Skeletal muscle tissue (tissue), 4 donors: ENCODE results near the gene RGS14. TPM values are rescaled to one million over a fixed set of nuclear protein-coding genes. Genes with fewer than 3 reads are reported as not detected.

Experiments used
- H3K27ac ChIP-seq: one replicate; pipeline ENCODE4 v1.7.0; 2013; ENCODE audit warnings: mild to moderate bottlenecking, low read depth, low read length, inconsistent platforms
- H3K27me3 ChIP-seq, 3 donors: one replicate each; pipeline ENCODE4 v1.7.0; 2013; ENCODE audit warnings: low read length in 3 of 3; ENCODE audit not compliant: control insufficient read depth in 3 of 3, insufficient read depth in 3 of 3
- H3K36me3 ChIP-seq, 3 donors: one replicate each; pipeline ENCODE4 v1.7.0; 2013; ENCODE audit warnings: low read length in 3 of 3; ENCODE audit not compliant: control insufficient read depth in 3 of 3, insufficient read depth in 3 of 3
- H3K4me1 ChIP-seq, 3 donors: one replicate each; pipeline ENCODE4 v1.7.0; 2013; ENCODE audit warnings: low read length in 3 of 3, mild to moderate bottlenecking in 3 of 3; ENCODE audit not compliant: control insufficient read depth in 3 of 3, insufficient read depth in 3 of 3
- H3K4me3 ChIP-seq, 3 donors: one replicate each; pipeline ENCODE4 v1.7.0; 2013; ENCODE audit warnings: low read length in 3 of 3
- H3K9ac ChIP-seq, 3 donors: one replicate each; pipeline ENCODE4 v1.7.0; 2013; ENCODE audit warnings: low read length in 3 of 3, mild to moderate bottlenecking in 3 of 3, moderate library complexity in 2 of 3, low read depth in 1 of 3
- H3K9me3 ChIP-seq, 3 donors: one replicate each; pipeline ENCODE4 v1.7.0; 2013; ENCODE audit warnings: low read length in 3 of 3; ENCODE audit not compliant: control insufficient read depth in 3 of 3
- total RNA-seq: library from RNA; depleted of rRNA; stranded (reverse); fragments of >200 nt; gene quantifications from one replicate; pipeline ENCODE4 v1.2.3, GENCODE V29; 2014
- donor health status: Osteomylitis.

RGS14 gene
- total RNA-seq, 1 donor from 2014 or later = 12.5 TPM

- peaks cover 27 to 38% (median 31%) of the 10 kb centered on the region in 3 donors for H3K4me1 ChIP-seq
- no peaks in the 10 kb centered on the region for H3K36me3 ChIP-seq
- H3K9me3 ChIP-seq = no peaks in the 10 kb centered on the region
- H3K27me3 ChIP-seq = peaks cover 71 to 86% (median 72%) of the 10 kb centered on the region in 3 donors
- no peak within 1 kb of the TSS for H3K9ac ChIP-seq
- no peak within 1 kb of the TSS for H3K27ac ChIP-seq
- no peak within 1 kb of the TSS for H3K4me3 ChIP-seq
Measured at GRCh38 chr5:177399997-177400868, 42.5 kb downstream of the RGS14 start, which contains the start of gene PFN3. Gene PFN3, minus strand, starts transcription at chr5:177400661. Its CDS starts 85 bp downstream, at chr5:177400576.

GRCh38 chr5:177402271-177403043 lies 44.7 kb downstream of the RGS14 start:
- Histone ChIP-seq H3K4me3 (peak overlapping the region in 1 of 3 donors; percentile 26), H3K4me1 (peaks cover 27 to 38% (median 31%) of the 10 kb centered on the region in 3 donors), H3K9ac (peak overlapping the region in 1 of 3 donors; percentile 16), H3K27me3 (peaks cover 63 to 79% (median 74%) of the 10 kb centered on the region in 3 donors), H3K27ac (no peak overlapping the region), H3K9me3 (no peaks in the 10 kb centered on the region), H3K36me3 (no peaks in the 10 kb centered on the region)

GRCh38 chr5:177403102-177403791 lies 45.5 kb downstream of the RGS14 start:
- no peaks in the 10 kb centered on the region for H3K36me3 ChIP-seq
- H3K4me1 ChIP-seq = peaks cover 27 to 38% (median 31%) of the 10 kb centered on the region in 3 donors
- H3K27ac ChIP-seq = no peak overlapping the region
- no peaks in the 10 kb centered on the region for H3K9me3 ChIP-seq
- peak overlapping the region in 2 of 3 donors; percentile 33 to 53 for H3K9ac ChIP-seq
- peak overlapping the region in 2 of 3 donors; percentile 72 to 76 for H3K4me3 ChIP-seq
- peaks cover 55 to 71% (median 67%) of the 10 kb centered on the region in 3 donors for H3K27me3 ChIP-seq

GRCh38 chr5:177403792-177404640 lies 46.3 kb downstream of the RGS14 start:
- H3K27me3 ChIP-seq = peaks cover 50 to 64% (median 63%) of the 10 kb centered on the region in 3 donors
- H3K9ac ChIP-seq = peak overlapping the region; percentile 47 to 57 (median 53)
- H3K36me3 ChIP-seq = no peaks in the 10 kb centered on the region
- H3K9me3 ChIP-seq = no peaks in the 10 kb centered on the region
- H3K4me1 ChIP-seq = peaks cover 27 to 38% (median 31%) of the 10 kb centered on the region in 3 donors
- peak overlapping the region; percentile 54 to 76 (median 72) for H3K4me3 ChIP-seq
- no peak overlapping the region for H3K27ac ChIP-seq

- H3K9ac ChIP-seq = peak overlapping the region; percentile 45 to 57 (median 47)
- H3K9me3 ChIP-seq = no peaks in the 10 kb centered on the region
- H3K4me1 ChIP-seq = peaks cover 27 to 36% (median 31%) of the 10 kb centered on the region in 3 donors
- no peaks in the 10 kb centered on the region for H3K36me3 ChIP-seq
- peaks cover 44 to 58% (median 58%) of the 10 kb centered on the region in 3 donors for H3K27me3 ChIP-seq
- H3K27ac ChIP-seq = no peak overlapping the region
- peak overlapping the region; percentile 4 to 76 (median 72) for H3K4me3 ChIP-seq
Measured at GRCh38 chr5:177404641-177405179, 47.0 kb downstream of the RGS14 start.

- Histone ChIP-seq H3K4me1 (peaks cover 26 to 30% (median 27%) of the 10 kb centered on the region in 3 donors), H3K36me3 (no peaks in the 10 kb centered on the region), H3K4me3 (no peak overlapping the region), H3K9me3 (no peaks in the 10 kb centered on the region), H3K27me3 (peaks cover 38 to 52% (median 52%) of the 10 kb centered on the region in 3 donors), H3K27ac (no peak overlapping the region), H3K9ac (peak overlapping the region in 1 of 3 donors; percentile 33)
Measured at GRCh38 chr5:177405312-177405711, 47.6 kb downstream of the RGS14 start.

GRCh38 chr5:177405805-177406204 lies 48.1 kb downstream of the RGS14 start:
- no peak overlapping the region for H3K27ac ChIP-seq
- H3K4me1 ChIP-seq = peaks cover 25 to 30% (median 26%) of the 10 kb centered on the region in 3 donors
- peak overlapping the region in 1 of 3 donors; percentile 20 for H3K9ac ChIP-seq
- no peak overlapping the region for H3K4me3 ChIP-seq
- H3K27me3 ChIP-seq = peaks cover 33 to 48% (median 47%) of the 10 kb centered on the region in 3 donors
- H3K36me3 ChIP-seq = no peaks in the 10 kb centered on the region
- no peaks in the 10 kb centered on the region for H3K9me3 ChIP-seq

- Histone ChIP-seq H3K27ac (no peak within 1 kb of the TSS), H3K4me3 (no peak within 1 kb of the TSS), H3K9ac (no peak within 1 kb of the TSS), H3K4me1 (peaks cover 6 to 8% (median 6%) of the 10 kb centered on the region in 3 donors), H3K9me3 (no peaks in the 10 kb centered on the region), H3K36me3 (no peaks in the 10 kb centered on the region), H3K27me3 (peaks cover 3 to 15% (median 14%) of the 10 kb centered on the region in 3 donors)
Measured at GRCh38 chr5:177409043-177409801, 51.5 kb downstream of the RGS14 start, which contains the start of gene F12. Gene F12, minus strand, starts transcription at chr5:177409564. Its CDS starts 37 bp downstream, at chr5:177409527.
